ACC112 (cell line): ENCODE results near the gene MEI4.
"Not testable (repeated sequence)": the region's sequence is repeated elsewhere in the genome, so short reads cannot be mapped to it uniquely, and the experiment has no call there.

ENCODE experiments used
- H2AFZ ChIP-seq: fragments of 200-600 bp; sonication (generic); one replicate; pipeline ENCODE4 v1.6.0; 2017; ENCODE audit warnings: antibody characterized with exemption, low read length; ENCODE audit not compliant: unreplicated experiment
- H3K27ac ChIP-seq: fragments of 200-600 bp; sonication (generic); 2 replicates; pipeline ENCODE4 v1.5.1; 2014; ENCODE audit warnings: low read depth, mild to moderate bottlenecking, antibody characterized with exemption, low read length, moderate library complexity
- H3K27me3 ChIP-seq: fragments of 200-600 bp; sonication (generic); 2 replicates; pipeline ENCODE4 v1.6.1; 2014; ENCODE audit warnings: mild to moderate bottlenecking, antibody characterized with exemption, low read length, moderate library complexity, mixed read lengths; ENCODE audit not compliant: insufficient read depth
- H3K36me3 ChIP-seq: fragments of 200-600 bp; sonication (generic); 2 replicates; pipeline ENCODE4 v1.6.1; 2016; ENCODE audit warnings: mild to moderate bottlenecking, antibody characterized with exemption, low read length, moderate library complexity, mixed read lengths; ENCODE audit not compliant: insufficient read depth
- H3K4me1 ChIP-seq: fragments of 200-600 bp; sonication (generic); one replicate; pipeline ENCODE4 v1.6.1; 2016; ENCODE audit warnings: low read length, mixed read lengths; ENCODE audit not compliant: insufficient read depth, unreplicated experiment, control insufficient read depth
- H3K4me3 ChIP-seq: fragments of 200-600 bp; sonication (generic); 2 replicates; pipeline ENCODE4 v1.5.1; 2014; ENCODE audit warnings: mild to moderate bottlenecking, low read depth, low read length
- H3K79me2 ChIP-seq: fragments of 200-600 bp; sonication (generic); one replicate; pipeline ENCODE4 v1.6.0; 2016; ENCODE audit warnings: low read length; ENCODE audit not compliant: control insufficient read depth, unreplicated experiment, insufficient read depth

Gene MEI4

GRCh38 chr6:77674211-77674610, 21.4 kb downstream of the MEI4 start:
- Histone ChIP-seq H3K27me3 (no peaks in the 10 kb centered on the region), H3K4me1 (no peaks in the 10 kb centered on the region), H2AFZ (no peak overlapping the region), H3K4me3 (no peak overlapping the region), H3K36me3 (no peaks in the 10 kb centered on the region), H3K27ac (no peak overlapping the region), H3K79me2 (no peaks in the 10 kb centered on the region)

GRCh38 chr6:77678048-77678447, 25.2 kb downstream of the MEI4 start:
- H3K36me3 ChIP-seq, result no peaks in the 10 kb centered on the region
- no peaks in the 10 kb centered on the region for H3K79me2 ChIP-seq
- no peak overlapping the region for H3K27ac ChIP-seq
- no peaks in the 10 kb centered on the region for H3K27me3 ChIP-seq
- H3K4me1 ChIP-seq, result no peaks in the 10 kb centered on the region
- no peak overlapping the region for H2AFZ ChIP-seq
- no peak overlapping the region for H3K4me3 ChIP-seq

GRCh38 chr6:77683515-77683914, 30.7 kb downstream of the MEI4 start:
- H3K27me3 ChIP-seq, result no peaks in the 10 kb centered on the region
- no peaks in the 10 kb centered on the region for H3K79me2 ChIP-seq
- H3K4me3 ChIP-seq, result no peak overlapping the region
- H2AFZ ChIP-seq, result no peak overlapping the region
- no peaks in the 10 kb centered on the region for H3K4me1 ChIP-seq
- H3K27ac ChIP-seq, result no peak overlapping the region
- H3K36me3 ChIP-seq, result no peaks in the 10 kb centered on the region

- Histone ChIP-seq H3K79me2 (no peaks in the 10 kb centered on the region), H3K4me3 (no peak overlapping the region), H2AFZ (no peak overlapping the region), H3K27me3 (no peaks in the 10 kb centered on the region), H3K36me3 (no peaks in the 10 kb centered on the region), H3K4me1 (no peaks in the 10 kb centered on the region), H3K27ac (no peak overlapping the region)
These were observed 34.1 kb downstream of the MEI4 start for GRCh38 chr6:77686931-77687330.

GRCh38 chr6:77688649-77689048, 35.8 kb downstream of the MEI4 start:
- Histone ChIP-seq H2AFZ (no peak overlapping the region), H3K4me1 (no peaks in the 10 kb centered on the region), H3K27ac (no peak overlapping the region), H3K79me2 (no peaks in the 10 kb centered on the region), H3K4me3 (no peak overlapping the region), H3K27me3 (no peaks in the 10 kb centered on the region), H3K36me3 (no peaks in the 10 kb centered on the region)

- not testable (repeated sequence) for H3K27ac ChIP-seq, H3K79me2 ChIP-seq, H3K27me3 ChIP-seq, H3K4me1 ChIP-seq, H3K4me3 ChIP-seq, H3K36me3 ChIP-seq, H2AFZ ChIP-seq
These were observed 47.3 kb downstream of the MEI4 start for GRCh38 chr6:77700095-77700494.

- Histone ChIP-seq H3K4me3 (no peak overlapping the region), H2AFZ (no peak overlapping the region), H3K36me3 (no peaks in the 10 kb centered on the region), H3K27ac (no peak overlapping the region), H3K27me3 (no peaks in the 10 kb centered on the region), H3K4me1 (no peaks in the 10 kb centered on the region), H3K79me2 (no peaks in the 10 kb centered on the region)
These were observed 54.8 kb downstream of the MEI4 start for GRCh38 chr6:77707603-77708002.

- no peak overlapping the region for H3K27ac ChIP-seq
- no peaks in the 10 kb centered on the region for H3K27me3 ChIP-seq
- H2AFZ ChIP-seq, result no peak overlapping the region
- no peaks in the 10 kb centered on the region for H3K36me3 ChIP-seq
- no peaks in the 10 kb centered on the region for H3K79me2 ChIP-seq
- no peak overlapping the region for H3K4me3 ChIP-seq
- H3K4me1 ChIP-seq, result no peaks in the 10 kb centered on the region
These were observed 62.7 kb downstream of the MEI4 start for GRCh38 chr6:77715588-77715987.

GRCh38 chr6:77716311-77716710, 63.5 kb downstream of the MEI4 start:
- Histone ChIP-seq H2AFZ (no peak overlapping the region), H3K79me2 (no peaks in the 10 kb centered on the region), H3K27me3 (no peaks in the 10 kb centered on the region), H3K4me1 (no peaks in the 10 kb centered on the region), H3K27ac (no peak overlapping the region), H3K36me3 (no peaks in the 10 kb centered on the region), H3K4me3 (no peak overlapping the region)

- not testable (repeated sequence) for H3K4me3 ChIP-seq, H3K27ac ChIP-seq, H2AFZ ChIP-seq, H3K27me3 ChIP-seq, H3K4me1 ChIP-seq, H3K36me3 ChIP-seq, H3K79me2 ChIP-seq
These were observed 83.2 kb downstream of the MEI4 start for GRCh38 chr6:77736010-77736409.

GRCh38 chr6:77740380-77740779, 87.5 kb downstream of the MEI4 start:
- Histone ChIP-seq H3K4me1 (no peaks in the 10 kb centered on the region), H3K27me3 (no peaks in the 10 kb centered on the region), H3K79me2 (no peaks in the 10 kb centered on the region), H3K27ac (no peak overlapping the region), H2AFZ (no peak overlapping the region), H3K36me3 (no peaks in the 10 kb centered on the region), H3K4me3 (no peak overlapping the region)

GRCh38 chr6:77752156-77752555, 99.3 kb downstream of the MEI4 start:
- H3K36me3 ChIP-seq, H3K27me3 ChIP-seq, H3K4me1 ChIP-seq, H3K4me3 ChIP-seq, H3K27ac ChIP-seq, H3K79me2 ChIP-seq, H2AFZ ChIP-seq: not testable (repeated sequence)
